ENCODE data around the gene THRSP.

The THRSP gene

DNA sequence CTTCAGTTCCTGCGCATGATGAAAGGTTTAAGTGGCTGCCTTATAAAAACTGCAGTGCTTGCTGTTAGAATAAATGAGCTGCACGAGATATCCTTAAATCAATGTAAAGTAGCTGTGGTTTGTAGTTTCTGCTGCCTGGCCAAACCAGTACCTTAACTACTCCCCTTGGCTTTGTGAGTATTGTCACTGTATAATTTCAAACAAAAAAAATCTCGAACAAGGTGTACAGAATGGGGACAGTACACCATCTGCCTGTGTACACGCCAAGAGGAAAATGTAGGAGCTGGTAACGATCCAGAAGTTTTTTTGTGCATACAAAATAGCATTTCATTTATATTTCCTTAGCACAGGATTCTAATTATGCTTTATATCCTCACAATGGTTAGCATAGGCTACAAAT, 36.6 kb downstream of the THRSP start:
- no peak for DNase-seq

DNA sequence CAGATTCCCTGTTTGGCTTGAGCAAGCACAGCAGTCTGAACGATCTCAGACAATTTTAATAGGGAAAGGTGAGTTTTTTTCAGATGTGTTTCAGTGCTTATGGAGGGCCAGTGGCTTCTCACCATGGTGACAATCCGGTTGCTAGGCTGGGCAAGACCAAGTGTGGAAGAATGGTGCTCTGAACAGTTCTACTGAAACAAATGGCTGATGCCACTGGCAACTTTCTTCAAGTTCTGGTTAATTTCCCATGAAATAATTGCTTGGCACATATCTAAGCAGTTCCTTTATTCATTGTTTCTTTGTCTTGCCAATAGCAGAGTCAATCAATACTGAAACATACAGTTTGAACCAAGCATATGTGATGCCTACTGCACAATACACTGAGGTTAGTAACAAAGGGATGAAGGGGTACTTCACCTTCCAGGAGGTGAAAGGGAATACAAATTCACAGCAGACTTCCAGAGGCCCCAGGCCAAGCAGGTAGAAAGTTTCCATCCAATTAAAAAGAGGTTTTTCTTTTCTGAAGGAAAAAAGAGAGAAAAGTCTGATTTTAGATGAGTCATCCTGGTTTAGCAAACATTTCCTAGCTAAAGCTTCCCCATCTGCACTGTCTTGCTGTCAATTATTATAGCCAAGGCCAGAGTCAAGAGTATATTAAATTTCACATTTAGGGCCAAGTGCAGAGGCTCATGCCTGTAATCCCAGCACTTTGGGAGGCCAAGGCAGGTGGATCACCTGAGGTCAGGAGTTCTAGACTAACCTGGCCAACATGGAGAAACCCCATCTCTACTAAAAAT, 37.2 kb downstream of the THRSP start:
- no peak for DNase-seq

- DNase-seq, result no peak
These were observed 45.7 kb downstream of the THRSP start for GRCh38 chr11:78109081-78110015.

DNA sequence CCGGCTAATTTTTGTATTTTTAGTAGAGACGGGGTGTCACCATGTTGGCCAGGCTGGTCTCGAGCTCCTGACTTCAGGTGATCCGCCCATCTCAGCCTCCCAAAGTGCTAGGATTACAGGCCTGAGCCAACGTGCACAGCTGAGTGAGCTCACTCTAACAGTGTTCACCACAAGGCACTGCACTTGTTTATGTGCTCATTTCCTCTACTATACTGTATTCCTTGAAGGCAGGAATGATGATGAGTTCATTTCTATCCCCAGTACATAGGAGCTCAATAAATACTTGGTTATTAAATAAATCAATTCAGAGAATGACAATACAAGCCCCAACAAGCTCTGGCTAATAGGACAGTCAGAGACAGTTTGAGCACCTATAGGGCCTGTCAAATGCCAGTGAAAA, 46.7 kb downstream of the THRSP start:
- no peak for DNase-seq

DNA sequence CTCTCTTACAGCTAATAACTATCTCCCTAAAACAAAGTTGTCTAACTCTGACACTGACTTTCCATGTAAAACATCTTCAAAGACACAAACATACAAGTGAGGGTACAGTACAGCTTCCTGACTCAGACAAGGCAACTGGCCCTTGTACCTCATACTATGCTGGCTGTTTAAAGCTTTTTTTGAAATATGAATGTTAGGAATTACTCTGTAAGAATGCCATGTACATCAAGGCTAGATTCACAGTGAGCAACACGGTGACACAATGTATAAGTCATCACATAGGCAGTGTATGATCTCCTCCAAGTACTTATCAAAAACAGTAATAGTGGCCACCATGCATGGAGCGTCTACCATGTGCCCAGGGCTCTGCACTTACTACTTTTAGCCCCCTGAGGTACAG, 47.2 kb downstream of the THRSP start:
- DNase-seq, result no peak

- DNase-seq, result no peak
These were observed 47.6 kb downstream of the THRSP start for GRCh38 chr11:78111298-78111697.

DNA sequence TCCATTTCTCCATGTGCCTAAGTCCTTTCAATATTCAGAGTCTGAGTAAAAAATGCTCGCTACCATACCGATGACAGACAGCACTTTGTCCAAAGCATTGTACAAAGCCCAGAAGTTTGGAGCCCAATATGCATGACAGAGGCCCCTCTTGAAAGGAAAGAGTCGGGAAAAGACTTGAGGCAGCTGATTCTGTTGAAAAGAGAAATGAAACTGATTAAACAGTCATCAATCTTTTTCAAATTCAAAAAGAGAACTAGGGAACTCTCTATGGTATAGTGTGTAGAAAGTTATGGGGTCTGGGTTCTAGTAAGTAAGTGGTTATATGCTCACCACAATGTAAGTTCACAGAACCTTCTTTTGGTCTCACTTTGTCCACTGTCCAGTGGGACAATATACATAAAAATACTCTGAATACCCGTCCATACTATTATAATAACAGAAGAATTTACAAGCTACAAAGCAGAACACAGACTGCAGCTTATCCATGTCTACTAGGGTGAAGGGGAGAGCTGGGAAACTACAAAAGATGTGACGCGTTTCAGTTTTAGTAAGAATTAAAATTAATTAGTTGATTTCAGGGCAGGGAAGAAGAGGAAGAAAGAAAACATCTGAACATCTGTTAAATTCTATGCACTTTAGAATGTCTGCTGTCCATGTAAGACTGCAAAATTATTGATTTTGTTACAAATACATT, 49.1 kb downstream of the THRSP start:
- no peak for DNase-seq

Data from stimulated activated CD4-positive, alpha-beta T cell treated with anti-CD3 and anti-CD28 coated beads, Interleukin-1b, Interleukin-23, amount 100 ng/mL, for 48 hours (primary cell).